Central memory CD8-positive, alpha-beta T cell (primary cell): ENCODE measurements around the gene TOB1.

ENCODE experiments used
- ATAC-seq: fragments of 150-1000 bp; cut with Tn5 transposase; replicated peaks from 2 replicates; pipeline ENCODE4 v1.10.0; 2022; ENCODE audit warnings: mild to moderate bottlenecking, moderate FRiP score, moderate number of reproducible peaks; ENCODE audit not compliant: poor library complexity, severe bottlenecking; ENCODE audit errors: extremely low read depth
- DNase-seq, 2 donors: peaks; one replicate each; pipeline ENCODE4 v3.0.0; 2021; ENCODE audit warnings: low spot score in 2 of 2
- H3K27ac Mint-ChIP-seq: one replicate; pipeline ENCODE4 v1.8.0; 2022; ENCODE audit warnings: low read depth, mild to moderate bottlenecking, moderate library complexity, mixed read lengths
- H3K27me3 Mint-ChIP-seq: one replicate; pipeline ENCODE4 v1.8.0; 2022; ENCODE audit warnings: mixed read lengths
- H3K36me3 Mint-ChIP-seq: one replicate; pipeline ENCODE4 v1.8.0; 2022; ENCODE audit warnings: mild to moderate bottlenecking, moderate library complexity, mixed read lengths; ENCODE audit not compliant: insufficient read depth
- H3K4me1 Mint-ChIP-seq: one replicate; pipeline ENCODE4 v1.8.0; 2022; ENCODE audit warnings: mixed read lengths
- H3K4me3 Mint-ChIP-seq: one replicate; pipeline ENCODE4 v1.8.0; 2022; ENCODE audit warnings: mild to moderate bottlenecking, moderate library complexity, mixed read lengths
- H3K9me3 Mint-ChIP-seq: one replicate; pipeline ENCODE4 v1.8.0; 2022; ENCODE audit warnings: mixed read lengths

The TOB1 gene, protein sequence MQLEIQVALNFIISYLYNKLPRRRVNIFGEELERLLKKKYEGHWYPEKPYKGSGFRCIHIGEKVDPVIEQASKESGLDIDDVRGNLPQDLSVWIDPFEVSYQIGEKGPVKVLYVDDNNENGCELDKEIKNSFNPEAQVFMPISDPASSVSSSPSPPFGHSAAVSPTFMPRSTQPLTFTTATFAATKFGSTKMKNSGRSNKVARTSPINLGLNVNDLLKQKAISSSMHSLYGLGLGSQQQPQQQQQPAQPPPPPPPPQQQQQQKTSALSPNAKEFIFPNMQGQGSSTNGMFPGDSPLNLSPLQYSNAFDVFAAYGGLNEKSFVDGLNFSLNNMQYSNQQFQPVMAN

DNA sequence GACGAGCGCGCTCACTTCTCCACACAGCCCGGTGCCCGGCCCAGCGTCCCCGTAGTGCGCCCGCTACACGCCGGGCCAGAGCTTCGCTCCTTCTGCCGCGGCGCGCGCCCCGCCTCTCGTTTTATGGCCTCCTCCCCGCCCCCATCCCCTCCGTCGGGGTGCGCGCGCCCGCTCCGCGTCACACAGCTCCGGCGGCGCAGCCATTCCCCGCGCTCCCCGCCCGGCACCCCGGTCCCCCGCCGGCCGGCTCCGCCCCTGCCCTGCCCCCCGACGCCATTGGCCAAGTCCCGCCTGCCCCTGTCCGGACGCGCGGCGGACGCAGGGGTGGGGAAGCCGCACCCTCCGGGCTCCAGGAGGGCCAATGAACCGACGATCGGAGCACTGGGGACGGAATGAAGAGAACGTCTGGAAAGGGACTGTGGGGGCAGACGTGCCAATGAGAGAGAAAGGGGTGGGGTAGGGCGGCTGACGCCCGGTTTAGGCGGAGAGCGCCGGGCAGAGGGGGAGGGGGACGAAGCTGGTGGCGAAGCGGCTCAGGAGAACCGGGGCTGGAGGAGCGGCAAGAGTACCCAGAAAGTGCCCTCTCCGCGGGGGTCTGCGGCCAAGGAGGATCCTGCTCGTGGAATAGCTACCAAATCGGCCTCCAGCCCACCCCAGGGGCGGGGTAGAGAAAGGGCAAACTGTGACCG is at the start of gene TOB1:
TOB1 (minus strand) TSS at position 94 of the 689 bp plus-strand sequence. CDS start 2,337 bp downstream, outside the sequence.
- peak within 1 kb of the TSS; percentile 94 for H3K27ac Mint-ChIP-seq
- H3K9me3 Mint-ChIP-seq: no peaks in the 10 kb centered on the region
- no peaks in the 10 kb centered on the region for H3K27me3 Mint-ChIP-seq
- DNase-seq: peak; percentile 92 to 93
- H3K4me1 Mint-ChIP-seq: peaks cover 51% of the 10 kb centered on the region
- peak; percentile 67 for ATAC-seq
- H3K36me3 Mint-ChIP-seq: peaks cover 51% of the 10 kb centered on the region
- H3K4me3 Mint-ChIP-seq: peak within 1 kb of the TSS; percentile 98

DNA sequence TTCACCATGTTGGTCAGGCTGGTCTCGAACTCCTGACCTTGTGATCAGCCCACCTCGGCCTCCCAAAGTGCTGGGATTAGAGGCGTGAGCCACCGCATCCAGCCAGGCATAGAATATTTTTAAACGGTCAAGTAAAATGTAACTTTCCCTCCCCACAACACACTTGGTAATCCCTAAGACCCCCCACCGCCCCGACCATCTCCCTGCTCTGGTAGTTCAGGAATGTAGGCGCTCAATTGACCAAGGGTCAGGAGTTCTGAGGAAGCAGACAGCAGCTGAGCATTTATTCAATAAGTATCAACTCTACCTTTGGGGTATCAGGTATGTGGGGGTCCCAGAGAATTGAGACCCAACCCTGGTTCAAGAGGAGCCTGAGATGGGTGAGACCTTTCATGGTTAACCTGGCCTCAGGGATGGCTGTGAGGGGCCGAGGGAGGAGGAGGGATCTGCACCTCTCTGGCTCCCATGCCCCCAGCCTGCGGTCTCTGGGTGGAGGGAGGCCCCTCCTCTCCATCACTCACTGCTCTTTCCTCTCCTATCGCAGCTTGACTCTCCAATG is 48.4 kb upstream of the TOB1 start:
- no peak overlapping the region for H3K4me3 Mint-ChIP-seq
- peaks cover 4% of the 10 kb centered on the region for H3K36me3 Mint-ChIP-seq
- H3K9me3 Mint-ChIP-seq: no peaks in the 10 kb centered on the region
- H3K27ac Mint-ChIP-seq: no peak overlapping the region
- DNase-seq (no peak), ATAC-seq (no peak)
- peaks cover 42% of the 10 kb centered on the region for H3K4me1 Mint-ChIP-seq
- no peaks in the 10 kb centered on the region for H3K27me3 Mint-ChIP-seq

DNA sequence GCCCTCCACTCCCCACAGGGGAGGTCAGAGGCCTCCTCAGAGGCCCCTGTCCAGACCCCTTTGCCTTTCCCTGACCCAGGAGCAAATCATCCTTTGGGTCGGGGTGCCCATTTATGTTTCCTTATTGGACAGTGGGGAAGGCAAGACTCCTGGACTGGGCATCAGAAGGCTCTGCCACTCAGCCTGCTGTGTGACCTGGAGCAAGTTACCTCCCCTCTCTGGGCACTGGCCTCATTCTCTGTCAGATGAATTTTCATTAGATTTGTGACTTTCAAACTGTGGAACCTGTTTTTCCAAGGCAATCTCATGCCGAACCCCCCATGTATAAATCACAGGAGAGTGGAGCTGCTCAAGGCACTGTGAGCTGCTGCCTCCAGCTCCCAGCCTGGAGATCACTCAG is 47.0 kb upstream of the TOB1 start:
- no peak overlapping the region for H3K4me3 Mint-ChIP-seq
- no peak for ATAC-seq
- H3K4me1 Mint-ChIP-seq: peaks cover 48% of the 10 kb centered on the region
- no peaks in the 10 kb centered on the region for H3K9me3 Mint-ChIP-seq
- peak overlapping the region; percentile 78 for H3K27ac Mint-ChIP-seq
- H3K27me3 Mint-ChIP-seq: no peaks in the 10 kb centered on the region
- H3K36me3 Mint-ChIP-seq: no peaks in the 10 kb centered on the region
- DNase-seq: no peak

DNA sequence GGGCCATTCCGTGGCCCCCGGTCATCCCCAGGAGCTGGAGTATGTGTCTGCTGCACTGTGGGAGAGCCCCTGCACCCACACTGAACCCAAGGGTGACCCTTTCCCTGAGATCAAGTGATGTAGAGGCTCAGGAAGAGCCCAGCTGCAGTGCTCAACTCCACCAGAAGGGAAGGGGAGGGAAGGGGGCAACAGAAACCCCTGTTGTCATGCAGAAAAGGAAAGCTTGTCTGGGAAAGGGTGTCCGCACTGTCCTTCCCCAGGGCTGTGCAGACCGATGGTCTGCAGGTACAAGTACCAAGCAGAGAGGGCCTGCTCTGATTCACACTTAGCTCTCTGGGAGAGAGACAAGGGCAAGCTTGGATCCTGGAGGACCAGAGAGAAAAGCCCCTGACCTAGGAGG is 45.7 kb upstream of the TOB1 start:
- Mint-ChIP-seq H3K27me3 (no peaks in the 10 kb centered on the region), H3K9me3 (no peaks in the 10 kb centered on the region), H3K4me1 (peaks cover 56% of the 10 kb centered on the region), H3K27ac (no peak overlapping the region), H3K36me3 (peaks cover 2% of the 10 kb centered on the region), H3K4me3 (no peak overlapping the region)
- ATAC-seq (no peak), DNase-seq (no peak)

DNA sequence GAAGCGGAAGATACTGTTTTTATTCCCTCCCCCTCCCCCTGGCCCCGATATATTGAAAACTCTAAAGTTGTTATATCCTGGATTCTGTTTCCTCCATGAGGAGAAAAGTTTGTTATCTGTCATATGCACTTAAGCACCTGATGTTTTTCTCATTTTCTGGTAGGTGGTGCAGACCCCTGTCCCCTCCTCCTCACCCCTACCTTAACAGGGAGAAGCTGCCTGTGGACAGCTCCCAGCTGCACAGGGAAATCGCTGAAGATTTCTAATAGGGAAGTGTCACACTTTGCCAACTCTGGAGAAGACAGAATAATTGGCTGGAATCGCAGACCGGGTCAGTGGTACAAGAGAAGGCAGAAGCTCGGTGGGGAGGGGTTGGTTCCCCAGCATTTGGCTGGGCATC is 45.3 kb upstream of the TOB1 start:
- Mint-ChIP-seq H3K9me3 (no peaks in the 10 kb centered on the region), H3K27me3 (no peaks in the 10 kb centered on the region), H3K36me3 (peaks cover 2% of the 10 kb centered on the region), H3K4me1 (peaks cover 53% of the 10 kb centered on the region), H3K27ac (no peak overlapping the region), H3K4me3 (no peak overlapping the region)
- ATAC-seq: no peak
- DNase-seq: no peak

DNA sequence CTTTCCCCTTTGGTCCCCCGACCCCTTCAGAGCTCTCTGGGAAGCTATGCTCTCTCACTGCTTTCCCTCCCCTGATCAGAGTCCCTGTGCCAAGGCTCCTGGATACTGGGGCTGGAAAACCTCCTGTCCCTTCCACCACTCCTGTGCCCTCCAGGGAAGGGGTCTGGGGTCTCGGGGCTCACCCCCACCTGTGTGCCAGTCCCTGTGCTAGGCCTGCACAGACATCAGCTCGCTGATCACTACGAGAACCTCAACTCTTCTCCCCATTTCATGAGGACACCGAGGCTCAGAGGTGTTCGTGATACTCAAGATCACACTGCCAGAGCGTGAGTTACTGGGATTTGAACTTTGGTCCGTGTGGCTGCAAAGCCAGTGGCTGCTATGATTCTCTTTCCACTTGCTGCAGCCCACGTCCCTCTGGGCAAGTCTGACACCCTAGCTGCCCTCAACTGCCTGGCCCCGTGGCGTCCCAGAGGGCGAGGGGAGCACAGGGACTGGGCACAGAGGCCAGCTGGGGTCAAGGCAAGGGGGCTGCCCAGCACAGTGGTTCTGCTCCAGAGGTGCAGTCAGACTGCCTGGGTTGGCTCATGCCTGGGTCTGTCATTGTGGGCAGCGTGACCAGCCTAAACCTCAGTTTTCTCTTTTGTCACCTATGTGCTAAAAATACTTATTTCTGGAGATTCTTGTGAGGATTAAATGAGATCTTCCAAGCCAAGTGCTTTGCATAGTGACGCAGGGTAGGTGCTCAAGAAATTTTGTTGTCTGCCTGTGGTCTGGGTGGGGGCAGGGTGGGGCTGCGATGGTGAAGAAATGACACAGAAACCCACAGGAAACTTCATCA is 43.8 kb upstream of the TOB1 start:
- peak overlapping the region; percentile 64 for H3K4me3 Mint-ChIP-seq
- no peaks in the 10 kb centered on the region for H3K9me3 Mint-ChIP-seq
- peak; percentile 96 for ATAC-seq
- DNase-seq: peak; percentile 29 to 49
- H3K4me1 Mint-ChIP-seq: peaks cover 52% of the 10 kb centered on the region
- peaks cover 2% of the 10 kb centered on the region for H3K36me3 Mint-ChIP-seq
- H3K27ac Mint-ChIP-seq: peak overlapping the region; percentile 92
- no peaks in the 10 kb centered on the region for H3K27me3 Mint-ChIP-seq

DNA sequence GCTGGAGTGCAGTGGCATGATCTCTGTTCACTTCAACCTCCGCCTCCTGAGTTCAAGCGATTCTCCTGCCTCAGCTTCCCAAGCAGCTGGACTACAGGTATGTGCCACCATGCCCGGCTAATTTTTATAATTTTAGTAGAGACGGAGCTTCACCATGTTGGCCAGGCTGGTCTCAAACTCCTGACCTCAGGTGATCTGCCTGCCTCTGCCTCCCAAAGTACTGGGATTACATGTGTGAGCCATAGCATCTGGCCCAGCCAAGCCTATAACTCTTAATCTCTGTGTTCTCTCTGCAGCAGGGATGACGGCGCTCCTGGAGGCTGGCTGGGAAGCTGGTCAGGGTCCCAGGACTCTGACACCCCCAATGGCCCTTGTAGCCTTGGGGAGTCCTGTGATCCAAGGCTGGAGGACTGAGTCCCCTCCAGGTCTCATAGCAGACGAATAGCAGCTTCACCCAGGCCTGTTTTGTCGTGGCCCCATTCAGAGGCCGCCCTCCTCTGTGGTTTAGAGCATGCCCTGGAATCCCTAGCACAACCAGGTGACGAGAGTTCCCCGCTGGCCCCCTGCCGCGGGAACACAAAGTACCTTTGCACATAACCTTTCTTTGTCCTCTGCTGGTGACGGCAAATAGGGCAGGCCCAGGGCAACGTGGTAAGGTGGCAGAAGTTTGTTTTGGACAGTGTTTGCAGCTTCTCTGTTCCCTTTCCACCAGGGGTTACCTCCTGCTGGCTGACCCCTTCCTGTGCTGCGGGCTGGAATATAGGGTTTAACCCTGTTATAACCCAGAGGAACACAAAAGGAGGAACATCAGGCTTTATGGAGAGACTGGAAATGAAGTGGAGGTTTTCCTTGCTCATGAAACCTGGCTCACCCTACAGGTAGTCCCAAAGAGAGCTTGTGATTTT is 43.0 kb upstream of the TOB1 start:
- H3K27ac Mint-ChIP-seq: peak overlapping the region; percentile 92
- ATAC-seq: no peak
- peaks cover 54% of the 10 kb centered on the region for H3K4me1 Mint-ChIP-seq
- peaks cover 2% of the 10 kb centered on the region for H3K36me3 Mint-ChIP-seq
- peak overlapping the region; percentile 2 for H3K4me3 Mint-ChIP-seq
- H3K27me3 Mint-ChIP-seq: no peaks in the 10 kb centered on the region
- H3K9me3 Mint-ChIP-seq: no peaks in the 10 kb centered on the region
- peak in 1 of 2 donors; percentile 36 for DNase-seq

DNA sequence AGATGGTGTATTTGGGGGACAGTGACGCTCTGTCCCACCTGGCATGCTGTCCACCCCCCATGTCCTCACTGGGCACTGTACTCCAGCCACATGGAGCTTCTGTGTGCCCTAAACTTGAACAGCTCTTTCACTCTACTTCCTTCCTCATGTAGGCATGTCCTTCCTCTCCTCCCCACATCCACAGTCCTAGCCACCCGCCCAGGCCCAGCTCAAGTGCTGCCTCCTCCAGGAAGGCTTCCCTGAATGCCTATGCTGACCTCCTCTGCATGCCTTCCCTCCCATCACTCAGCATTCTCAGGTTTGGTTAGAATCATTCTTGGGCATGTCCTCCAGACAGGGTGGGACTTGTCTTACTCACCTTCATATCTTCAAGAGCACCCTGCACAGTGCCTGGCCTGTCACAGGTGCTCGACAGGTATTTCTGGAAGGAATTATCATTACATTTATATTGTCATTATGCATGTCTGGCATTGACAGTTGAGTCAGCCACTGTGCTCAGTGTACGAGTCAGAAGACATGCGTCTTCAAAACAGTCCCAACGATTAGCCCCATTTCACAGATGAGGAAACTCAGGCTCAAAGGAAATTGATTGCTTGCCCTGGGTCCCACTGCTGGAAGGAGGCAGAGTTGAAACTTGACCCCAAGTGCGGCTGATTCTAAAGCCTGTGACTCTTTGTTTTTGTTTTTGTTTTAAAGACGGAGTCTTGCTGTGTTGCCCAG is 42.1 kb upstream of the TOB1 start:
- Mint-ChIP-seq H3K27ac (peak overlapping the region; percentile 92), H3K4me3 (no peak overlapping the region)

DNA sequence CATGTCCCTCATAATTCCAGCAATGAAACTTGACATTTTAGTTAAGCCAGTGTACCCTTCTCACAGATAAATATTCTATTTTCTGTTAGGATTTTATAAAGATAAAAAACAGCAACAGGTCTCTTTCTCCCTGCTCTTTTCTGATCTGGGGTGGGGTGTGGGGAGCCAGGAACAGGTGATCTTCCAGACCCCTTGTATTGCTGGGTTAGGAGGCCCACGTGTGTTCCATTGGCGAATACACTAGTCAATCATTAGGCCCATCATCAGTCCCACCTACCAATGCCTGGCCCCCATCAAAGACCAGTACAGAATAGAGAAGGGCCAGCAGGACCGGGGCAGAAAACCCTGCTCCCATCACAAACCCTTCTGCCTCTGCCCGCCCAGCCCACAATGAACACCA is 40.3 kb upstream of the TOB1 start:
- no peak for DNase-seq
- Mint-ChIP-seq H3K4me1 (peaks cover 64% of the 10 kb centered on the region), H3K27me3 (no peaks in the 10 kb centered on the region), H3K36me3 (peaks cover 2% of the 10 kb centered on the region), H3K27ac (no peak overlapping the region), H3K9me3 (no peaks in the 10 kb centered on the region), H3K4me3 (no peak overlapping the region)
- no peak for ATAC-seq

More for the DNA sequence above, 42.1 kb upstream of the TOB1 start:
- no peaks in the 10 kb centered on the region for H3K27me3 Mint-ChIP-seq
- ATAC-seq (no peak), DNase-seq (no peak)
- H3K36me3 Mint-ChIP-seq: peaks cover 2% of the 10 kb centered on the region
- H3K4me1 Mint-ChIP-seq: peaks cover 55% of the 10 kb centered on the region
- no peaks in the 10 kb centered on the region for H3K9me3 Mint-ChIP-seq

DNA sequence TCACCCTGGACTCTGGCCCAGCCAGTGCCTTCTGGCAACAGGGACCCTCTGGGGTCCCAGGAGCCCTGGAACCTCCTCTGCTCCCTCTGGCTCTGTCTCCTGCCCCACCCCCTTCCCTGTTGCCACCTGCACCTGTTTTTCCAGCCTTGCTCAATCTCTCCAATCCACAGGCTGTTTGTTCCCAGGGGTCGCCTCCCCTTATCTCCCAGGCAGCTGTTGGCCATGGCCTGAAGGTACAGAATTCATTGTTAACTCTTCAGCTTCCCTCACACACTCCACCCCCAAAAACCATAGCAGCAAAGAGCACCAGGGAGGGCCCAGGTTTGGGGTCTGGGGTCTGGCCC is 39.3 kb upstream of the TOB1 start:
- no peak for ATAC-seq
- Mint-ChIP-seq H3K4me1 (peaks cover 64% of the 10 kb centered on the region), H3K36me3 (peaks cover 2% of the 10 kb centered on the region), H3K27me3 (no peaks in the 10 kb centered on the region), H3K9me3 (no peaks in the 10 kb centered on the region), H3K4me3 (no peak overlapping the region), H3K27ac (peak overlapping the region; percentile 83)
- DNase-seq: no peak
